SK-N-SH (cell line): ENCODE results near the gene FAM217A. TPM values are rescaled to one million over a fixed set of nuclear protein-coding genes. Genes with fewer than 3 reads are reported as not detected.
"Not testable (repeated sequence)": the region's sequence is repeated elsewhere in the genome, so short reads cannot be mapped to it uniquely, and the experiment has no call there.

Experiments
- CTCF ChIA-PET: fragments of 300-600, 350-600 bp; formaldehyde crosslinking; extraction: SDS; loops from one replicate; lab custom pipeline; 2021; lab: Yijun Ruan, JAX
- POLR2A ChIA-PET: fragments of 350-600 bp; sonication (Branson Sonifier 250); formaldehyde crosslinking; extraction: SDS; loops from one replicate; lab custom pipeline; 2020; ENCODE audit warnings: antibody characterized with exemption, inconsistent platforms; lab: Yijun Ruan, JAX
- DNase-seq: peaks from one replicate; pipeline ENCODE4 v3.0.0; 2012
- H2AFZ ChIP-seq: fragments of 200-600 bp; sonication (generic); 2 replicates; pipeline ENCODE4 v1.8.1; 2016; ENCODE audit warnings: antibody characterized with exemption, mild to moderate bottlenecking, low read depth
- H3F3A ChIP-seq: fragments of 200-600 bp; sonication (generic); replicated peaks from 2 replicates; pipeline ENCODE3; 2016; ENCODE audit warnings: antibody characterized with exemption, mild to moderate bottlenecking; ENCODE audit not compliant: insufficient read depth
- H3K27ac ChIP-seq, 2 experiments: fragments of 200-500 bp in 1 of 2; fragments of 200-600 bp in 1 of 2; sonication (Bioruptor generic) in 1 of 2; sonication (generic), shearing (Covaris generic) in 1 of 2; 2 replicates each; pipeline versions ENCODE4 v1.5.1 to v1.6.1; 2014 to 2016; ENCODE audit warnings: low read depth in 2 of 2, inconsistent platforms in 1 of 2, low read length in 1 of 2, mild to moderate bottlenecking in 1 of 2, mixed read lengths in 1 of 2
- H3K27me3 ChIP-seq: fragments of 200-600 bp; sonication (generic), shearing (Covaris generic); 2 replicates; pipeline ENCODE4 v1.6.1; 2016; ENCODE audit warnings: mixed run types; ENCODE audit not compliant: insufficient read depth
- H3K36me3 ChIP-seq, 2 experiments: fragments of 200-500 bp in 1 of 2; fragments of 200-600 bp in 1 of 2; sonication (Bioruptor generic) in 1 of 2; sonication (generic) in 1 of 2; replicated peaks in 1 of 2; 2 replicates each; pipeline versions ENCODE3 to v1.5.1; 2014 to 2016; ENCODE audit warnings: low read length in 1 of 2, mild to moderate bottlenecking in 1 of 2; ENCODE audit not compliant: insufficient read depth in 2 of 2, control insufficient read depth in 1 of 2
- H3K4me1 ChIP-seq, 2 experiments: fragments of 200-500 bp in 1 of 2; fragments of 200-600 bp in 1 of 2; sonication (Bioruptor generic) in 1 of 2; sonication (generic), shearing (Covaris generic) in 1 of 2; 2 replicates each; pipeline versions ENCODE4 v1.5.1 to v1.6.1; 2014 to 2016; ENCODE audit warnings: low read depth in 1 of 2, low read length in 1 of 2, mixed run types in 1 of 2; ENCODE audit not compliant: insufficient read depth in 2 of 2, control insufficient read depth in 1 of 2
- H3K4me2 ChIP-seq: fragments of 200-600 bp; sonication (generic), shearing (Covaris generic); 2 replicates; pipeline ENCODE4 v1.6.1; 2017; ENCODE audit warnings: mixed run types
- H3K4me3 ChIP-seq, 2 experiments: fragments of 200-500 bp in 1 of 2; fragments of 200-600 bp in 1 of 2; sonication (Bioruptor generic) in 1 of 2; sonication (generic), shearing (Covaris generic) in 1 of 2; 2 replicates each; pipeline versions ENCODE4 v1.5.1 to v1.8.1; 2014 to 2016; ENCODE audit warnings: low read depth in 2 of 2, inconsistent platforms in 1 of 2, low read length in 1 of 2, mild to moderate bottlenecking in 1 of 2, mixed read lengths in 1 of 2, moderate library complexity in 1 of 2
- H3K79me2 ChIP-seq: fragments of 200-600 bp; sonication (generic); 2 replicates; pipeline ENCODE4 v1.8.1; 2017; ENCODE audit warnings: mild to moderate bottlenecking; ENCODE audit not compliant: insufficient read depth
- H3K9ac ChIP-seq: fragments of 200-600 bp; sonication (generic); 2 replicates; pipeline ENCODE4 v1.6.1; 2017; ENCODE audit warnings: mixed run types
- H3K9me2 ChIP-seq: fragments of 200-600 bp; sonication (generic); 2 replicates; pipeline ENCODE4 v1.6.1; 2017; ENCODE audit warnings: mixed run types
- H3K9me3 ChIP-seq: fragments of 200-600 bp; sonication (generic); 2 replicates; pipeline ENCODE4 v1.6.1; 2017; ENCODE audit warnings: mixed run types, mild to moderate bottlenecking, moderate library complexity
- H4K20me1 ChIP-seq: fragments of 200-600 bp; sonication (generic); 2 replicates; pipeline ENCODE4 v1.6.1; 2017; ENCODE audit warnings: mild to moderate bottlenecking, mixed run types; ENCODE audit not compliant: insufficient read depth
- EP300 ChIP-seq, 2 experiments: IDR thresholded peaks; 2 replicates each; pipeline versions ENCODE4 v1.4.0 to v1.6.1; 2012; ENCODE audit warnings: borderline replicate concordance in 1 of 2, low read depth in 1 of 2, low read length in 1 of 2
- FOSL2 ChIP-seq: IDR thresholded peaks from 2 replicates; pipeline ENCODE4 v1.4.0; 2012; ENCODE audit warnings: low read depth, mild to moderate bottlenecking, moderate library complexity, borderline replicate concordance
- FOXM1 ChIP-seq: IDR thresholded peaks from 2 replicates; pipeline ENCODE4 v1.4.0; 2012; ENCODE audit warnings: low read depth, mild to moderate bottlenecking
- GATA2 ChIP-seq: sonication (generic); formaldehyde crosslinking; IDR thresholded peaks from 2 replicates; pipeline ENCODE4 v1.5.0; 2020; ENCODE audit warnings: mild to moderate bottlenecking, missing genetic modification reagents
- MEF2A ChIP-seq: IDR thresholded peaks from 2 replicates; pipeline ENCODE4 v1.4.0; 2012; ENCODE audit warnings: low read depth, borderline replicate concordance
- NRF1 ChIP-seq: IDR thresholded peaks from 2 replicates; pipeline ENCODE4 v1.6.1; 2012; ENCODE audit warnings: low read depth, mild to moderate bottlenecking, low read length
- RXRA ChIP-seq: IDR thresholded peaks from 2 replicates; pipeline ENCODE4 v1.4.0; 2012; ENCODE audit warnings: low read depth, mild to moderate bottlenecking, borderline replicate concordance
- SIN3A ChIP-seq: IDR thresholded peaks from 2 replicates; pipeline ENCODE4 v1.6.1; 2012; ENCODE audit warnings: low read depth, mild to moderate bottlenecking, low read length, moderate library complexity, borderline replicate concordance
- TAF1 ChIP-seq: IDR thresholded peaks from 2 replicates; pipeline ENCODE4 v1.6.1; 2012; ENCODE audit warnings: low read depth, mild to moderate bottlenecking, low read length, moderate library complexity, borderline replicate concordance
- ZBTB33 ChIP-seq: IDR thresholded peaks from 2 replicates; pipeline ENCODE4 v1.4.0; 2012; ENCODE audit warnings: low read depth, borderline replicate concordance
- WGBS: methylation state at CpG from one replicate; pipeline ENCODE4 v1.1.6; 2017; ENCODE audit warnings: low lambda C conversion rate; 5-methylcytosine and 5-hydroxymethylcytosine counted together
- polyA plus RNA-seq, 3 experiments: library from polyadenylated mRNA; depleted of rRNA; stranded (reverse); fragments of >200 nt; gene quantifications; 2 replicates each; pipeline ENCODE4 v1.2.3, GENCODE V29; 2012
- TF ChIP-seq, protein P1 (sequence below): fragments of 150-350 bp; IDR thresholded peaks from 2 replicates; pipeline ENCODE4 v1.6.1; 2016; ENCODE audit warnings: mild to moderate bottlenecking, low read depth, low read length
- TF ChIP-seq, protein P2 (sequence below): IDR thresholded peaks from 2 replicates; pipeline ENCODE4 v1.4.0; 2012; ENCODE audit warnings: low read depth, borderline replicate concordance

The FAM217A gene
- polyA plus RNA-seq, 1 of the 3 experiments (the other 2 are of a cell fraction) = not detected

GRCh38 chr6:4114123-4114522 is 35.2 kb upstream of the FAM217A start (continued):
- TF ChIP-seq, protein P1, sequence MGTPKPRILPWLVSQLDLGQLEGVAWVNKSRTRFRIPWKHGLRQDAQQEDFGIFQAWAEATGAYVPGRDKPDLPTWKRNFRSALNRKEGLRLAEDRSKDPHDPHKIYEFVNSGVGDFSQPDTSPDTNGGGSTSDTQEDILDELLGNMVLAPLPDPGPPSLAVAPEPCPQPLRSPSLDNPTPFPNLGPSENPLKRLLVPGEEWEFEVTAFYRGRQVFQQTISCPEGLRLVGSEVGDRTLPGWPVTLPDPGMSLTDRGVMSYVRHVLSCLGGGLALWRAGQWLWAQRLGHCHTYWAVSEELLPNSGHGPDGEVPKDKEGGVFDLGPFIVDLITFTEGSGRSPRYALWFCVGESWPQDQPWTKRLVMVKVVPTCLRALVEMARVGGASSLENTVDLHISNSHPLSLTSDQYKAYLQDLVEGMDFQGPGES = no peak
- TF ChIP-seq, protein P2, sequence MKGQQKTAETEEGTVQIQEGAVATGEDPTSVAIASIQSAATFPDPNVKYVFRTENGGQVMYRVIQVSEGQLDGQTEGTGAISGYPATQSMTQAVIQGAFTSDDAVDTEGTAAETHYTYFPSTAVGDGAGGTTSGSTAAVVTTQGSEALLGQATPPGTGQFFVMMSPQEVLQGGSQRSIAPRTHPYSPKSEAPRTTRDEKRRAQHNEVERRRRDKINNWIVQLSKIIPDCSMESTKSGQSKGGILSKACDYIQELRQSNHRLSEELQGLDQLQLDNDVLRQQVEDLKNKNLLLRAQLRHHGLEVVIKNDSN = no peak
- no peak for TF ChIP-seq RXRA
- TF ChIP-seq FOXM1 = no peak
- no peak for TF ChIP-seq TAF1
- TF ChIP-seq EP300 (IDR thresholded peaks at IDR 0.05; ENCODE audit: borderline replicate concordance in 1 of 2, low read depth in 1 of 2, low read length in 1 of 2) = no peak
- TF ChIP-seq FOSL2 = no peak
- no peak for TF ChIP-seq MEF2A

DNA sequence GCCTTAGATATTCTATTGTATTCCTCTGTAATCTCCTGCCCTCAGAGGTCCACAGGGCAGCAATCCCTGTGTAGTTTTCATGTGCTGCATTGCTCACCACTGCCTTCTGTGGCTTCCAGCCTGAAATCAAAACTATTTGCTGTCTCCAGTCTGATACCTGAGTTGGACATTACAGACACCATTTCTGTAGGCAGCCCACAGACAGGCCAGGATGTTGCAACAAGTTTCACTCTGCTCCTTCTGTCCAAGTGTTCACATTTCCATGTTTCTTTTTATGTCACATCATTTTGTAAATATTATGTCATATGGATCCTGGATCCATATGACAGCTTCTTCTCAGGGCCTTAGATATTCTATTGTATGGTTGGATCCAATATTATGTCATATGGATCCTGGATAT is 34.7 kb upstream of the FAM217A start:
- H3K36me3 ChIP-seq = peaks cover 19 to 32% of the 10 kb centered on the region in 2 experiments
- no peaks in the 10 kb centered on the region for H3K79me2 ChIP-seq
- H4K20me1 ChIP-seq = no peaks in the 10 kb centered on the region
- H3K9ac ChIP-seq = no peak overlapping the region
- TF ChIP-seq ZBTB33 = no peak
- no peak overlapping the region for H3K27ac ChIP-seq
- no peaks in the 10 kb centered on the region for H3K27me3 ChIP-seq
- POLR2A ChIA-PET = no interaction called here
- H3K4me1 ChIP-seq = no peaks in the 10 kb centered on the region
- H3K9me2 ChIP-seq = peaks cover 6% of the 10 kb centered on the region; the same call in 1 of the 2 replicates
- CTCF ChIA-PET = no interaction called here
- H3F3A ChIP-seq = peaks cover 8% of the 10 kb centered on the region
- no peak for DNase-seq
- no peaks in the 10 kb centered on the region for H3K9me3 ChIP-seq
- no peak overlapping the region for H2AFZ ChIP-seq
- H3K4me3 ChIP-seq = no peak overlapping the region
- H3K4me2 ChIP-seq = no peak overlapping the region

DNA sequence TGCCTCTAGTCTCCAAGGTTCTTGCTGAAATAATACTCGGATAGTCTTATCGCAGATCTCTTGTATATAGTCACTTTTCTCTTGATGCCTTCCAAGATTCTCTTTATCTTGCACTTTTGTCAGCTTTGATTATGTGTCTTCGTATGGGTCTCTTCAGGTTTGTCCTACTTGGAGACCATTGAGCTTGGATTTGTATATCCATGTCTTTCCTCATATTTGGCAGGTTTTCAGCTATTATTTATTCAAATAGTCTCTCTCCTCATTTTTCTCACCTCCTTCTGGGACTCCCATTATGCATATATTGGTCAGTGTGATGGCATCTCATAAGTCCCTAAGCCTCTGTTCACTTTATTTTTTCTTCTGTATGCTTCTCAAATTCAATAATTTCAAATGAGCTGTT is 33.4 kb upstream of the FAM217A start:
- 85% methylated on average over 3 of the region's 3 CpGs for WGBS
- Histone ChIP-seq H3K4me1 (no peaks in the 10 kb centered on the region), H3K27ac (no peak overlapping the region), H3K9ac (no peak overlapping the region), H3K27me3 (no peaks in the 10 kb centered on the region), H3K4me2 (no peak overlapping the region), H3K4me3 (no peak overlapping the region), H3K9me3 (no peaks in the 10 kb centered on the region), H3K9me2 (peaks cover 6% of the 10 kb centered on the region; the same call in 1 of the 2 replicates), H3K79me2 (no peaks in the 10 kb centered on the region), H3K36me3 (peaks cover 14 to 21% of the 10 kb centered on the region in 2 experiments), H4K20me1 (no peaks in the 10 kb centered on the region), H2AFZ (no peak overlapping the region), H3F3A (peaks cover 8% of the 10 kb centered on the region)
- TF ChIP-seq RXRA (no peak), GATA2 (CRISPR knock-in tag) (no peak), NRF1 (no peak), SIN3A (no peak)
- TF ChIP-seq, protein P2 = no peak
- no peak for DNase-seq
- POLR2A ChIA-PET = no interaction called here
- CTCF ChIA-PET = interaction anchor here (0.9 to 1.7 kb wide), 2 partner anchors 43 to 380 kb away, joined by 3 read pairs; no protein-coding TSS in a partner anchor

GRCh38 chr6:4109363-4109815 is 30.5 kb upstream of the FAM217A start:
- H3K27me3 ChIP-seq, H3K9me2 ChIP-seq, H3K79me2 ChIP-seq, H3F3A ChIP-seq, H3K9me3 ChIP-seq, H3K4me1 ChIP-seq, CTCF ChIA-PET, H3K9ac ChIP-seq, DNase-seq, H3K4me2 ChIP-seq, H3K27ac ChIP-seq, H2AFZ ChIP-seq, H3K4me3 ChIP-seq, H3K36me3 ChIP-seq, POLR2A ChIA-PET, H4K20me1 ChIP-seq: not testable (repeated sequence)
- 86% methylated on average over 4 of the region's 4 CpGs for WGBS
